Measurements from ENCODE around the gene MDK. TPM values are rescaled to one million over a fixed set of nuclear protein-coding genes. Genes with fewer than 3 reads are reported as not detected.
"Not testable (repeated sequence)": the region's sequence is repeated elsewhere in the genome, so short reads cannot be mapped to it uniquely, and the experiment has no call there.

Gene MDK
- total RNA-seq, 2 donors from 2014 or later = 644 to 1,502 TPM

DNA sequence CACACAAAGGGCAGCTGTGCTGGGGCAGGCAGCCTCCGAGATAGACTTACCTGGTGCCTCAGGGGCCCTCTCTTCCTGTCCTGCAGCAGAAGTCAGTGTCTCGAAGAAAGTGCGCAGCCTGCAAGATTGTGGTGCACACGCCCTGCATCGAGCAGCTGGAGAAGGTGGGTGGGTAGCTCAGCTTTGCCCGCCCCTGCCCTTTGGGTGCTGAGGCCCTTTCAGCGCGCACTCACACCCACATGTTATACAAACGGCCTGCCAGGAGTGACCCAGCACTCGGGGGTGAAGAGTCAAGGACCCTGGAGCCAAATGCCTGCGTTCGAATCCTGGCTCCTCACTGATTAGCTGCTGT lies 13.6 kb upstream of the MDK start:
- H3K4me1 Mint-ChIP-seq = peaks cover 10% of the 10 kb centered on the region
- peaks cover 13% of the 10 kb centered on the region for H3K36me3 Mint-ChIP-seq (ENCODE audit: low read depth)
- H3K27ac Mint-ChIP-seq = no peak overlapping the region

GRCh38 chr11:46369458-46370152 lies 11.9 kb upstream of the MDK start:
- H3K4me1 ChIP-seq (ENCODE audit: control insufficient read depth, insufficient read depth, low read length) = no peaks in the 10 kb centered on the region
- TF ChIP-seq CTCF (conservative IDR thresholded peaks at IDR 0.05) = peak; percentile 95
- Mint-ChIP-seq H3K9me3 (no peaks in the 10 kb centered on the region), H3K27ac (peak overlapping the region; percentile 77), H3K27me3 (ENCODE audit: insufficient read depth) (no peaks in the 10 kb centered on the region), H3K4me3 (no peak overlapping the region), H3K36me3 (ENCODE audit: low read depth) (peaks cover 17% of the 10 kb centered on the region), H3K4me1 (peaks cover 7% of the 10 kb centered on the region)
- peaks cover 22% of the 10 kb centered on the region for H3K36me3 ChIP-seq (ENCODE audit: control insufficient read depth, insufficient read depth, low read length)
- H3K9ac ChIP-seq (ENCODE audit: extremely low read depth, low read length, poor library complexity, severe bottlenecking) = no peak overlapping the region
- peak; percentile 95 for DNase-seq
- H3K9me3 ChIP-seq (ENCODE audit: control insufficient read depth, low read length) = no peaks in the 10 kb centered on the region
- no peak overlapping the region for H3K27ac ChIP-seq (ENCODE audit: low read depth, low read length)
- no peak overlapping the region for H3K4me3 ChIP-seq (ENCODE audit: low read length)
- H3K27me3 ChIP-seq (ENCODE audit: control insufficient read depth, insufficient read depth, low read length, poor library complexity, severe bottlenecking) = no peaks in the 10 kb centered on the region
- 68 to 72% methylated on average over 10 to 25 of the region's 25 CpGs for WGBS, 2 experiments (ENCODE audit: insufficient coverage in 1 of 2, insufficient read length in 1 of 2)

More for the DNA sequence above, 13.6 kb upstream of the MDK start:
- no peak overlapping the region for H3K9ac ChIP-seq (ENCODE audit: extremely low read depth, low read length, poor library complexity, severe bottlenecking)
- H3K27ac ChIP-seq (ENCODE audit: low read depth, low read length) = no peak overlapping the region
- H3K27me3 Mint-ChIP-seq (ENCODE audit: insufficient read depth) = no peaks in the 10 kb centered on the region
- WGBS, 2 experiments (ENCODE audit: insufficient coverage in 1 of 2, insufficient read length in 1 of 2) = 89 to 93% methylated on average over 8 to 12 of the region's 12 CpGs
- no peak overlapping the region for H3K4me3 Mint-ChIP-seq
- no peaks in the 10 kb centered on the region for H3K27me3 ChIP-seq (ENCODE audit: control insufficient read depth, insufficient read depth, low read length, poor library complexity, severe bottlenecking)
- no peak overlapping the region for H3K4me3 ChIP-seq (ENCODE audit: low read length)
- no peaks in the 10 kb centered on the region for H3K4me1 ChIP-seq (ENCODE audit: control insufficient read depth, insufficient read depth, low read length)
- H3K9me3 ChIP-seq (ENCODE audit: control insufficient read depth, low read length) = no peaks in the 10 kb centered on the region
- H3K9me3 Mint-ChIP-seq = no peaks in the 10 kb centered on the region
- DNase-seq = no peak
- no peak for TF ChIP-seq CTCF (conservative IDR thresholded peaks at IDR 0.05)
- peaks cover 22% of the 10 kb centered on the region for H3K36me3 ChIP-seq (ENCODE audit: control insufficient read depth, insufficient read depth, low read length)

- no peaks in the 10 kb centered on the region for H3K9me3 Mint-ChIP-seq
- H3K4me1 Mint-ChIP-seq = peaks cover 4% of the 10 kb centered on the region
- DNase-seq = no peak
- Histone ChIP-seq H3K36me3 (ENCODE audit: control insufficient read depth, insufficient read depth, low read length) (peaks cover 22% of the 10 kb centered on the region), H3K9me3 (ENCODE audit: control insufficient read depth, low read length) (no peaks in the 10 kb centered on the region), H3K27me3 (ENCODE audit: control insufficient read depth, insufficient read depth, low read length, poor library complexity, severe bottlenecking) (no peaks in the 10 kb centered on the region), H3K9ac (ENCODE audit: extremely low read depth, low read length, poor library complexity, severe bottlenecking) (no peak overlapping the region), H3K4me1 (ENCODE audit: control insufficient read depth, insufficient read depth, low read length) (no peaks in the 10 kb centered on the region), H3K27ac (ENCODE audit: low read depth, low read length) (no peak overlapping the region), H3K4me3 (ENCODE audit: low read length) (no peak overlapping the region)
- H3K4me3 Mint-ChIP-seq = no peak overlapping the region
- peaks cover 22% of the 10 kb centered on the region for H3K36me3 Mint-ChIP-seq (ENCODE audit: low read depth)
- no peaks in the 10 kb centered on the region for H3K27me3 Mint-ChIP-seq (ENCODE audit: insufficient read depth)
- no peak for TF ChIP-seq CTCF (conservative IDR thresholded peaks at IDR 0.05)
- 92 to 99% methylated on average over 11 to 13 of the region's 13 CpGs for WGBS, 2 experiments (ENCODE audit: insufficient coverage in 1 of 2, insufficient read length in 1 of 2)
- no peak overlapping the region for H3K27ac Mint-ChIP-seq
Observed at GRCh38 chr11:46370253-46370652, 11.2 kb upstream of the MDK start.

DNA sequence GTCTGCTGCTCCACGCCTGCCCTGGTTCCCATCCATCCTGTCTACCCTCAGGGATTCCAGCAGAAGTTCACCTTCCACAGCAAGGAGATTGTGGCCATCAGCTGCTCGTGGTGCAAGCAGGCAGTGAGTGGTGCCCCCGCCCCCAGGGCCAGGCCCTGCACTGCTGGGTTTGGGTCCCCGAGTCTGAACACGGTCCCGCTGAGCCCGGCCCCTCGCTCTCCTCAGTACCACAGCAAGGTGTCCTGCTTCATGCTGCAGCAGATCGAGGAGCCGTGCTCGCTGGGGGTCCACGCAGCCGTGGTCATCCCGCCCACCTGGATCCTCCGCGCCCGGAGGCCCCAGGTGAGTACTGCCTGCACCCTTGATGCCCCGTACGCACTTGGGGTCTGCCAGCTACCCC lies 10.2 kb upstream of the MDK start:
- not testable (repeated sequence) for H3K4me1 ChIP-seq (ENCODE audit: control insufficient read depth, insufficient read depth, low read length); H3K9me3 ChIP-seq (ENCODE audit: control insufficient read depth, low read length); H3K27ac Mint-ChIP-seq; H3K4me1 Mint-ChIP-seq; H3K9ac ChIP-seq (ENCODE audit: extremely low read depth, low read length, poor library complexity, severe bottlenecking); DNase-seq; H3K4me3 ChIP-seq (ENCODE audit: low read length); H3K4me3 Mint-ChIP-seq; H3K27me3 ChIP-seq (ENCODE audit: control insufficient read depth, insufficient read depth, low read length, poor library complexity, severe bottlenecking); H3K27ac ChIP-seq (ENCODE audit: low read depth, low read length); H3K9me3 Mint-ChIP-seq; H3K27me3 Mint-ChIP-seq (ENCODE audit: insufficient read depth)
- WGBS, 2 experiments (ENCODE audit: insufficient coverage in 1 of 2, insufficient read length in 1 of 2) = 93 to 94% methylated on average over 10 to 19 of the region's 19 CpGs
- peaks cover 23% of the 10 kb centered on the region for H3K36me3 Mint-ChIP-seq (ENCODE audit: low read depth)
- peaks cover 26% of the 10 kb centered on the region for H3K36me3 ChIP-seq (ENCODE audit: control insufficient read depth, insufficient read depth, low read length)

Measured in endodermal cell (in vitro differentiated cells).